ENCODE measurements around the gene PTPN14.

Gene PTPN14

DNA sequence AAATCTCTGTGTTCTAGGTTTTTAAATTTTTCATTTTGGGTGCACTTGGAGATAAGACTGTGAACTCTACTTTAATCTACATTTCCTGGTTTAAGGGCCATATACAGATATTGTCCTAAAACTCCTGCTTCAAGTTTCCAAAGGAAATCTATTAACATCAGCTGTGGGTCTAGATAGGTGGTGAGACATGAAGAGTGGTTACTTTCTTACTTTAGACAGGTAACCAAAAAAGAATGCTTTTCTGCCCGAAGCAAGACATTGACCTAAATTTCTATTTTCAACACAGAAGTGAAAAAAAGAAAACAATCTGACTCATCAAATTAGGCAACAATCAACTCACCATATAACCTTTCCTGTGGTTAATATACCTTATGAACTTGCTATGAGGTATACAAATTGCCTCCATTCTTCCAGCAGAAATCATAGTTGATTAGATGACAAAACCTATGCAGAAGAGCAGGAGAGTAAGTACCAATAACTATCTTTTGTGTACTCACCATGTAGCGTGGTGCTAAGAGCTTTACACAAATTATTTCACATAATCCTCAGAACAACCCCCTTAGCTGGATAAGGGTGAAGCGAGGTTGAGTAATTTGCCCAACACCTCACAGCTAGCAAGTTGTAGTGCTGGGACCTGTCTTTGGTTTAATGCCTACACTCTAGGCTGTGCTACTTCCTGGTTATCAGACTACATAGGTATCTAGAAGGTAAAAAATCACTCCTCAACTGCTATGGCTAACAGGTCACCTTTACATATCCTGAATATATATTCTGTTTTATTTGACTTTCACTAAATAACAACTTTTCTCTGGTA, 23.4 kb upstream of the PTPN14 start:
- no peak for DNase-seq (ENCODE audit: low read depth)

DNA sequence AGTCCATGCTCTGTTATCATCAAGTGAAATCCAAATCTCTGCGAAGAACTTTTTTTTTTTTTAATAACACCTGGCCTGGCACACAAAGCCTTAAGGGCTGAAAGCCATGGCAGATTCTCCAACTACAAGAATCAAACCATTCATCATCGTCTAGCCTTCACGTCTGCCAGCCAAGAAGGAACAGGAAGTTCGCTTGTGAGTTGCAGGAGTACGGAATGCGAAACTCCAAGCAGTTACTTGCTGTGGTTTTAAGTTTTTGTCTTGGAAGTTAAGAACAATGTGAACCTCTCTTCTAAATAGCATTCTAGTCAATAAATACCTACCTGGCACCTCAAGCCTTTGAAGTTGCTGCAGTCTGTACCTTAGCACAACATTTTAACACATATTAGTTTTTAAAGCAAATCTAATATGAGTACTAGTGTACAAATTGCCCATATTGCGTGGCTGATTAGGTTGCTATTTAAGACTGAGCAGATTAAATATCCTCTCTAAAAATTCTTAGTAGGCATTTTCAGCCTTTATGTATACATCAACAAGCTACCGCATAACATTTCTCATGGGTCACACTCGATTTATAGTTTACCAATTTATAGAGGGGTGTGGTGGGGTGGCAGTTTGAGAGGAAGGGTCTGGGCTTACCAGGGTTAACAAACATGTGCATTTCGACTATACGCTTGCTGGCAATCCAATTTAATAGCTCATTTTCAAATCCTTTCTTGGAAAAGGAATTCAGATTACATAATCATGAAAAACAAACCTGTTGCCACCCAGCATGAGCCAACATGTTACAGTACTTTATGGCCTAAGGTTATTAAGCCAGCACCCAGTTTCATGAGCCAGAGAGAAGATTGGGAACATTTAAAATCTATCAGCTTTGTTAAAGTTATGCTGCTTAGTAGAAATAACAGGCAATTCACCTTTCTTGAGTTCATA, 22.2 kb upstream of the PTPN14 start:
- no peak for DNase-seq (ENCODE audit: low read depth)
- no peak overlapping the region for H3K4me3 ChIP-seq (ENCODE audit: low read depth, low read length)
- TF ChIP-seq, protein P1, sequence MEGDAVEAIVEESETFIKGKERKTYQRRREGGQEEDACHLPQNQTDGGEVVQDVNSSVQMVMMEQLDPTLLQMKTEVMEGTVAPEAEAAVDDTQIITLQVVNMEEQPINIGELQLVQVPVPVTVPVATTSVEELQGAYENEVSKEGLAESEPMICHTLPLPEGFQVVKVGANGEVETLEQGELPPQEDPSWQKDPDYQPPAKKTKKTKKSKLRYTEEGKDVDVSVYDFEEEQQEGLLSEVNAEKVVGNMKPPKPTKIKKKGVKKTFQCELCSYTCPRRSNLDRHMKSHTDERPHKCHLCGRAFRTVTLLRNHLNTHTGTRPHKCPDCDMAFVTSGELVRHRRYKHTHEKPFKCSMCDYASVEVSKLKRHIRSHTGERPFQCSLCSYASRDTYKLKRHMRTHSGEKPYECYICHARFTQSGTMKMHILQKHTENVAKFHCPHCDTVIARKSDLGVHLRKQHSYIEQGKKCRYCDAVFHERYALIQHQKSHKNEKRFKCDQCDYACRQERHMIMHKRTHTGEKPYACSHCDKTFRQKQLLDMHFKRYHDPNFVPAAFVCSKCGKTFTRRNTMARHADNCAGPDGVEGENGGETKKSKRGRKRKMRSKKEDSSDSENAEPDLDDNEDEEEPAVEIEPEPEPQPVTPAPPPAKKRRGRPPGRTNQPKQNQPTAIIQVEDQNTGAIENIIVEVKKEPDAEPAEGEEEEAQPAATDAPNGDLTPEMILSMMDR (IDR thresholded peaks at IDR 0.05; ENCODE audit: insufficient read depth, low read depth, low read length, missing control alignments), result no peak

More for the DNA sequence above, 23.4 kb upstream of the PTPN14 start:
- TF ChIP-seq, protein P1 (IDR thresholded peaks at IDR 0.05; ENCODE audit: insufficient read depth, low read depth, low read length, missing control alignments), result no peak
- no peak overlapping the region for H3K4me3 ChIP-seq (ENCODE audit: low read depth, low read length)

DNA sequence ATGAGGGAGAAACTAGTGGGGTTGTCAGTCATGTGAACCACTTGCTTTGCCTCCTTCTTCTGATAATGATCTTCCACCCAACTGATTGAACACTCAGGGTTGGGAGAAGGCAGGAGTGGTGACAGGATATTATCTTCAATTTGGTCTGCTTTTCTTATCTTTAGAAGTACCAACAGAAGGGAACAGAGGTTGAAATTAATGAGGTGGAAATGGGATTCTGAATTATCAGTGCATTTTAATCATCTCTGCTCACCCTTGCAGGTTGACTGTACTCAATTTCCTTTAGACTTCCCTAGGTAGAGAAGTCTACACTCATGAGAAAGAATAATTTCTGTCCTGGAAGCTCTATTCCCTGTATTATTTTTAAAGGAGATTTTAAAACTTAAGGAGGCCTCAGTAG, 19.9 kb upstream of the PTPN14 start:
- DNase-seq (ENCODE audit: low read depth), result no peak
- H3K4me3 ChIP-seq (ENCODE audit: low read depth, low read length), result no peak overlapping the region
- TF ChIP-seq, protein P1 (IDR thresholded peaks at IDR 0.05; ENCODE audit: insufficient read depth, low read depth, low read length, missing control alignments), result no peak

DNA sequence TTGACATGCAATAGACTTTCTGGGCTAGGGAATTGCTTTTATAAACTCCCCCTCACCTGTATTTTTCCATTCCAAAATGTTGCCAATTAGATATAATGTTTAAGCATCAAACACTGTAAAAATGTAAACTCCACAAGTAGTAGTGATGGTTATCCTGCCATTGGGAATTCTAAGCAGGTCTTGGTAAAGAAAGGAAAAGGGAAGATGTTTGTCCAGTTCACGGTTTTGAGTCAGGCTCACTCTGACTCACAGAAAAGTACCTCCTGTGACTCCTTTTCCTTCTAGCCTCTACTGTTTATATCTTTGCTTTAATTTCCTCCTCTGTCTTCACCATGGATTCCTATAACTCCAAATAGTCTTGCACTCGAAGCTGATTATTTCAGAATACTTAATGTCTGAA, 19.0 kb upstream of the PTPN14 start:
- no peak for DNase-seq (ENCODE audit: low read depth)
- TF ChIP-seq, protein P1 (IDR thresholded peaks at IDR 0.05; ENCODE audit: insufficient read depth, low read depth, low read length, missing control alignments), result no peak
- no peak overlapping the region for H3K4me3 ChIP-seq (ENCODE audit: low read depth, low read length)

GRCh38 chr1:214569357-214570004, 18.1 kb upstream of the PTPN14 start:
- no peak for DNase-seq (ENCODE audit: low read depth)
- H3K4me3 ChIP-seq (ENCODE audit: low read depth, low read length), result no peak overlapping the region
- TF ChIP-seq, protein P1 (IDR thresholded peaks at IDR 0.05; ENCODE audit: insufficient read depth, low read depth, low read length, missing control alignments), result no peak

- DNase-seq (ENCODE audit: low read depth), result no peak
- TF ChIP-seq, protein P1 (IDR thresholded peaks at IDR 0.05; ENCODE audit: insufficient read depth, low read depth, low read length, missing control alignments), result no peak
- H3K4me3 ChIP-seq (ENCODE audit: low read depth, low read length), result no peak overlapping the region
These were observed 16.9 kb upstream of the PTPN14 start for GRCh38 chr1:214568328-214568727.
